Transverse colon (tissue), 3 donors: ENCODE results near the gene UBE2Z.
"Not testable (repeated sequence)": the region's sequence is repeated elsewhere in the genome, so short reads cannot be mapped to it uniquely, and the experiment has no call there.

ENCODE experiments used
- CTCF ChIP-seq, 5 experiments: fragments of 200-600 bp in 3 of 5; fragments of 450-650 bp in 2 of 5; sonication (generic) in 3 of 5; IDR thresholded peaks; 1 replicate in 2 of 5; 2 replicates in 3 of 5; pipeline ENCODE4 v1.5.1; 2016 to 2017; ENCODE audit warnings: antibody characterized with exemption in 5 of 5, inconsistent platforms in 3 of 5, mild to moderate bottlenecking in 2 of 5, moderate library complexity in 1 of 5
- POLR2A ChIP-seq: fragments of 450-650 bp; IDR thresholded peaks from one replicate; pipeline ENCODE4 v1.6.1; 2016; ENCODE audit warnings: antibody characterized with exemption, mild to moderate bottlenecking, moderate library complexity

DNA sequence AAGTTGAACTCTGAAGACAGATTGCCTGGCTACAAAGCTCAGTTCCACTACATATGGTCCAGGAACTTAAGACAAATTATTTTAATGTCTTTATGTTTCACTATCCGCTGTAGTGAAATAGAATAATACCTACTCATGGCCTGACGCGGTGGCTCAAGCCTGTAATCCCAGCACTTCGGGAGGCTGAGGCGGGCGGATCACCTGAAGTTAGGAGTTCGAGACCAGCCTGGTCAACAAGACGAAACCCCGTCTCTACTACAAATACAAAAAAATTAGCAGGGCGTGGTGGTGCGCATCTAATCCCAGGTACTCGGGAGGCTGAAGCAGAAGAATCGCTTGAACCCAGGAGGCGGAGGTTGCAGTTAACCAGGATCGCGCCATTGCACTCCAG lies 37.0 kb downstream of the UBE2Z start:
- not testable (repeated sequence) for TF ChIP-seq CTCF (IDR thresholded peaks at IDR 0.05); POLR2A
